PC-3 (cell line): ENCODE data around the gene IGLL1.

ENCODE experiments used
- EZH2 ChIP-seq: fragments of 300-600 bp; sonication (generic); IDR thresholded peaks from one replicate; pipeline ENCODE4 v1.6.1; 2017; ENCODE audit warnings: antibody characterized with exemption, mild to moderate bottlenecking, low read length; ENCODE audit not compliant: unreplicated experiment
- TF ChIP-seq, protein P1 (sequence below): fragments of 300-600 bp; sonication (generic); conservative IDR thresholded peaks from 2 replicates; pipeline ENCODE4 v1.5.1; 2017; ENCODE audit warnings: antibody characterized with exemption, low read depth, mild to moderate bottlenecking, low read length

- TF ChIP-seq, protein P1, sequence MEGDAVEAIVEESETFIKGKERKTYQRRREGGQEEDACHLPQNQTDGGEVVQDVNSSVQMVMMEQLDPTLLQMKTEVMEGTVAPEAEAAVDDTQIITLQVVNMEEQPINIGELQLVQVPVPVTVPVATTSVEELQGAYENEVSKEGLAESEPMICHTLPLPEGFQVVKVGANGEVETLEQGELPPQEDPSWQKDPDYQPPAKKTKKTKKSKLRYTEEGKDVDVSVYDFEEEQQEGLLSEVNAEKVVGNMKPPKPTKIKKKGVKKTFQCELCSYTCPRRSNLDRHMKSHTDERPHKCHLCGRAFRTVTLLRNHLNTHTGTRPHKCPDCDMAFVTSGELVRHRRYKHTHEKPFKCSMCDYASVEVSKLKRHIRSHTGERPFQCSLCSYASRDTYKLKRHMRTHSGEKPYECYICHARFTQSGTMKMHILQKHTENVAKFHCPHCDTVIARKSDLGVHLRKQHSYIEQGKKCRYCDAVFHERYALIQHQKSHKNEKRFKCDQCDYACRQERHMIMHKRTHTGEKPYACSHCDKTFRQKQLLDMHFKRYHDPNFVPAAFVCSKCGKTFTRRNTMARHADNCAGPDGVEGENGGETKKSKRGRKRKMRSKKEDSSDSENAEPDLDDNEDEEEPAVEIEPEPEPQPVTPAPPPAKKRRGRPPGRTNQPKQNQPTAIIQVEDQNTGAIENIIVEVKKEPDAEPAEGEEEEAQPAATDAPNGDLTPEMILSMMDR, result no peak
- TF ChIP-seq EZH2, result no peak
Measured at GRCh38 chr22:23531283-23531956, 48.7 kb downstream of the IGLL1 start.
